RWPE2 (cell line): ENCODE data around the gene MAN2A2.

Experiments used
- ATAC-seq: fragments of 200-7000 bp; cut with Tn5 transposase; 3 replicates; pipeline ENCODE4 v1.9.1; 2021; ENCODE audit warnings: low read depth
- DNase-seq: peaks from one replicate; pipeline ENCODE4 v3.0.0-alpha.2; 2020; ENCODE audit warnings: low spot score
- H3K27ac ChIP-seq: fragments of 450-650 bp; 2 replicates; pipeline ENCODE4 v1.5.1; 2017; ENCODE audit warnings: mild to moderate bottlenecking; ENCODE audit not compliant: poor library complexity, severe bottlenecking
- H3K27me3 ChIP-seq: fragments of 250-450 bp; sonication (Bioruptor Pico); 2 replicates; pipeline ENCODE4 v1.5.1; 2021; ENCODE audit warnings: mild to moderate bottlenecking, moderate library complexity; ENCODE audit not compliant: insufficient read depth, poor library complexity, severe bottlenecking
- H3K36me3 ChIP-seq: fragments of 250-450 bp; sonication (Bioruptor Pico); 2 replicates; pipeline ENCODE4 v1.5.1; 2020; ENCODE audit warnings: low read depth, mild to moderate bottlenecking, moderate library complexity
- H3K4me1 ChIP-seq: fragments of 250-450 bp; sonication (Bioruptor Pico); 2 replicates; pipeline ENCODE4 v1.5.1; 2021; ENCODE audit warnings: mild to moderate bottlenecking, moderate library complexity; ENCODE audit not compliant: insufficient read depth, poor library complexity, severe bottlenecking
- H3K4me3 ChIP-seq: fragments of 250-450 bp; sonication (Bioruptor Pico); 2 replicates; pipeline ENCODE4 v1.5.1; 2021; ENCODE audit warnings: mild to moderate bottlenecking, moderate library complexity; ENCODE audit not compliant: severe bottlenecking
- H3K9me3 ChIP-seq: fragments of 250-450 bp; sonication (Bioruptor Pico); 2 replicates; pipeline ENCODE4 v1.5.1; 2021; ENCODE audit warnings: mild to moderate bottlenecking, moderate library complexity; ENCODE audit not compliant: severe bottlenecking
- CTCF ChIP-seq: fragments of 450-650 bp; IDR thresholded peaks from one replicate; pipeline ENCODE4 v1.5.1; 2017; ENCODE audit warnings: mild to moderate bottlenecking, moderate library complexity; ENCODE audit not compliant: poor library complexity, severe bottlenecking

MAN2A2 gene

GRCh38 chr15:90915216-90915807, 12.2 kb downstream of the MAN2A2 start:
- no peak for ATAC-seq

GRCh38 chr15:90915808-90916440, 12.8 kb downstream of the MAN2A2 start:
- ATAC-seq (no peak), DNase-seq (peak; percentile 76)
- H3K36me3 ChIP-seq, result peaks cover 22% of the 10 kb centered on the region
- TF ChIP-seq CTCF, result no peak
- no peaks in the 10 kb centered on the region for H3K4me1 ChIP-seq
- H3K27me3 ChIP-seq, result no peaks in the 10 kb centered on the region
- H3K9me3 ChIP-seq, result no peaks in the 10 kb centered on the region
- no peak overlapping the region for H3K27ac ChIP-seq
- H3K4me3 ChIP-seq, result no peak overlapping the region

More at GRCh38 chr15:90915216-90915807, 12.2 kb downstream of the MAN2A2 start:
- Histone ChIP-seq H3K4me1 (no peaks in the 10 kb centered on the region), H3K27ac (no peak overlapping the region), H3K27me3 (no peaks in the 10 kb centered on the region), H3K4me3 (no peak overlapping the region), H3K36me3 (peaks cover 27% of the 10 kb centered on the region), H3K9me3 (no peaks in the 10 kb centered on the region)
- TF ChIP-seq CTCF, result no peak
- DNase-seq, result no peak

GRCh38 chr15:90916461-90916860, 13.4 kb downstream of the MAN2A2 start:
- TF ChIP-seq CTCF, result no peak
- peaks cover 19% of the 10 kb centered on the region; the same call in 1 of the 2 replicates for H3K36me3 ChIP-seq
- H3K9me3 ChIP-seq, result no peaks in the 10 kb centered on the region
- no peaks in the 10 kb centered on the region for H3K27me3 ChIP-seq
- H3K4me3 ChIP-seq, result no peak overlapping the region
- no peaks in the 10 kb centered on the region for H3K4me1 ChIP-seq
- no peak for ATAC-seq
- H3K27ac ChIP-seq, result no peak overlapping the region
- no peak for DNase-seq

- no peak overlapping the region for H3K4me3 ChIP-seq
- TF ChIP-seq CTCF, result no peak
- ATAC-seq (no peak), DNase-seq (no peak)
- H3K27me3 ChIP-seq, result no peaks in the 10 kb centered on the region
- peaks cover 19% of the 10 kb centered on the region; the same call in 1 of the 2 replicates for H3K36me3 ChIP-seq
- H3K27ac ChIP-seq, result no peak overlapping the region
- H3K9me3 ChIP-seq, result no peaks in the 10 kb centered on the region
- H3K4me1 ChIP-seq, result no peaks in the 10 kb centered on the region
Observed at GRCh38 chr15:90917569-90917968, 14.5 kb downstream of the MAN2A2 start.
